HG03521 (cell line): ENCODE data around the gene ZNF622.
"Not testable (repeated sequence)": the region's sequence is repeated elsewhere in the genome, so short reads cannot be mapped to it uniquely, and the experiment has no call there.

ENCODE experiments used
- ATAC-seq: cut with Tn5 transposase; IDR thresholded peaks from one replicate; pipeline ENCODE4 v1.9.1; 2021; ENCODE audit warnings: mild to moderate bottlenecking, moderate library complexity; ENCODE audit not compliant: unreplicated experiment

Gene ZNF622

GRCh38 chr5:16436065-16436682 lies 29.4 kb downstream of the ZNF622 start:
- not testable (repeated sequence) for ATAC-seq

GRCh38 chr5:16431490-16431889 lies 34.1 kb downstream of the ZNF622 start:
- ATAC-seq, result no peak

- no peak for ATAC-seq
Observed at GRCh38 chr5:16430349-16431089, 35.1 kb downstream of the ZNF622 start.

- ATAC-seq, result no peak
Observed at GRCh38 chr5:16428359-16428758, 37.2 kb downstream of the ZNF622 start.

- no peak for ATAC-seq
Observed at GRCh38 chr5:16427587-16427986, 38.0 kb downstream of the ZNF622 start.

GRCh38 chr5:16418471-16418922 lies 47.1 kb downstream of the ZNF622 start:
- no peak for ATAC-seq

GRCh38 chr5:16417398-16418074 lies 48.1 kb downstream of the ZNF622 start:
- no peak for ATAC-seq

GRCh38 chr5:16414861-16415260 lies 50.7 kb downstream of the ZNF622 start:
- no peak for ATAC-seq

GRCh38 chr5:16413166-16413860 lies 52.3 kb downstream of the ZNF622 start:
- ATAC-seq, result no peak

- no peak for ATAC-seq
Observed at GRCh38 chr5:16412556-16412955, 53.0 kb downstream of the ZNF622 start.

- ATAC-seq, result no peak
Observed at GRCh38 chr5:16411741-16412455, 53.7 kb downstream of the ZNF622 start.

- no peak for ATAC-seq
Observed at GRCh38 chr5:16411235-16411634, 54.4 kb downstream of the ZNF622 start.

GRCh38 chr5:16410338-16410737 lies 55.3 kb downstream of the ZNF622 start:
- ATAC-seq, result no peak

- no peak for ATAC-seq
Observed at GRCh38 chr5:16406630-16407029, 59.0 kb downstream of the ZNF622 start.

GRCh38 chr5:16406023-16406422 lies 59.6 kb downstream of the ZNF622 start:
- ATAC-seq, result no peak
